HCT116 (cell line): ENCODE data around the gene ZNF561. TPM values are rescaled to one million over a fixed set of nuclear protein-coding genes. Genes with fewer than 3 reads are reported as not detected.
"Not testable (repeated sequence)": the region's sequence is repeated elsewhere in the genome, so short reads cannot be mapped to it uniquely, and the experiment has no call there.

Experiments
- ATAC-seq: fragments of 200-7000 bp; cut with Tn5 transposase; 2 replicates; pipeline ENCODE4 v1.9.1; 2020; ENCODE audit warnings: mild to moderate bottlenecking, moderate library complexity
- BruUV-seq: library from RNA; stranded (reverse); fragments of 400-500 nt; replicated peaks from 2 replicates; lab custom pipeline; 2021; lab: Mats Ljungman, UMichigan
- CTCF ChIA-PET: fragments of 300-600 bp; sonication (Branson Sonifier 250); formaldehyde crosslinking; loops from one replicate; lab custom pipeline; 2021; ENCODE audit warnings: antibody characterized with exemption; lab: Charles Lee
- POLR2A ChIA-PET: fragments of 300-600, 350-600 bp; sonication (Branson Sonifier 250); formaldehyde crosslinking; loops from one replicate; lab custom pipeline; 2021; ENCODE audit warnings: antibody characterized with exemption; lab: Charles Lee
- RAD21 ChIA-PET, 2 experiments: fragments of 300-600 bp; sonication (Branson Sonifier 250); formaldehyde crosslinking; loops; one replicate each; lab custom pipeline; 2023; ENCODE audit warnings: low total read pairs in 2 of 2; ENCODE audit not compliant: uncharacterized antibody in 2 of 2, unreplicated experiment in 2 of 2, low non-redundant PET in 1 of 2; lab: Charles Lee
- DNase-seq: peaks from one replicate; pipeline ENCODE4 v3.0.0-alpha.2; 2010; ENCODE audit warnings: low read depth, low spot score
- H2AFZ ChIP-seq: fragments of 200-600 bp; shearing (Covaris generic), sonication (generic); 2 replicates; pipeline ENCODE4 v1.6.1; 2017; ENCODE audit warnings: low read depth, mixed run types, mixed read lengths, antibody characterized with exemption, low read length; ENCODE audit not compliant: poor library complexity, severe bottlenecking
- H3K27ac ChIP-seq: 2 replicates; pipeline ENCODE4 v1.5.1; 2012; ENCODE audit warnings: low read depth, low read length
- H3K27me3 ChIP-seq: fragments of 200-600 bp; sonication (generic); 2 replicates; pipeline ENCODE4 v1.6.1; 2016; ENCODE audit warnings: mixed run types, low read length, mixed read lengths; ENCODE audit not compliant: insufficient read depth
- H3K36me3 ChIP-seq, 2 experiments: fragments of 200-500 bp in 1 of 2; fragments of 200-600 bp in 1 of 2; sonication (Bioruptor generic) in 1 of 2; sonication (generic) in 1 of 2; 2 replicates each; pipeline versions ENCODE4 v1.5.1 to v1.6.1; 2014 to 2016; ENCODE audit warnings: low read length in 2 of 2, inconsistent platforms in 1 of 2, mixed read lengths in 1 of 2, mixed run types in 1 of 2; ENCODE audit not compliant: insufficient read depth in 2 of 2, control insufficient read depth in 1 of 2
- H3K4me1 ChIP-seq, 2 experiments: fragments of 200-600 bp in 1 of 2; sonication (generic) in 1 of 2; 2 replicates each; pipeline versions ENCODE4 v1.5.1 to v1.6.1; 2012 to 2017; ENCODE audit warnings: low read length in 2 of 2, inconsistent platforms in 1 of 2, mild to moderate bottlenecking in 1 of 2, mixed read lengths in 1 of 2, mixed run types in 1 of 2, moderate library complexity in 1 of 2; ENCODE audit not compliant: insufficient read depth in 2 of 2, control insufficient read depth in 1 of 2
- H3K4me2 ChIP-seq: fragments of 200-600 bp; sonication (generic); 2 replicates; pipeline ENCODE4 v1.6.1; 2017; ENCODE audit warnings: mixed run types, low read length, mixed read lengths
- H3K4me3 ChIP-seq, 2 experiments: fragments of 200-600 bp in 1 of 2; sonication (generic) in 1 of 2; replicated peaks in 1 of 2; 2 replicates each; pipeline ENCODE4 v1.5.1; 2011 to 2016; ENCODE audit warnings: low read length in 2 of 2, control low read depth in 1 of 2, low read depth in 1 of 2, mild to moderate bottlenecking in 1 of 2, mixed read lengths in 1 of 2, mixed run types in 1 of 2
- H3K79me2 ChIP-seq: fragments of 200-600 bp; sonication (generic); 2 replicates; pipeline ENCODE4 v1.6.1; 2017; ENCODE audit warnings: mild to moderate bottlenecking, mixed run types, low read length, moderate library complexity, mixed read lengths; ENCODE audit not compliant: insufficient read depth
- H3K9ac ChIP-seq: fragments of 200-600 bp; sonication (generic); 2 replicates; pipeline ENCODE4 v1.6.1; 2016; ENCODE audit warnings: low read length, mixed read lengths
- H3K9me2 ChIP-seq: fragments of 200-600 bp; sonication (generic), shearing (Covaris generic); 2 replicates; pipeline ENCODE4 v1.6.1; 2017; ENCODE audit warnings: mixed run types, mild to moderate bottlenecking, moderate library complexity; ENCODE audit not compliant: insufficient read depth
- H3K9me3 ChIP-seq, 2 experiments: fragments of 200-500 bp in 1 of 2; fragments of 200-600 bp in 1 of 2; sonication (Bioruptor generic) in 1 of 2; sonication (generic) in 1 of 2; 2 replicates each; pipeline ENCODE4 v1.6.1; 2014 to 2017; ENCODE audit warnings: low read length in 2 of 2, mixed read lengths in 2 of 2, inconsistent platforms in 1 of 2, low read depth in 1 of 2, mild to moderate bottlenecking in 1 of 2, mixed run types in 1 of 2, moderate library complexity in 1 of 2; ENCODE audit not compliant: control insufficient read depth in 1 of 2, insufficient read depth in 1 of 2
- H4K20me1 ChIP-seq: fragments of 200-600 bp; sonication (generic), shearing (Covaris generic); 2 replicates; pipeline ENCODE4 v1.6.1; 2017; ENCODE audit warnings: mixed run types, mild to moderate bottlenecking, moderate library complexity; ENCODE audit not compliant: insufficient read depth
- CBX3 ChIP-seq: IDR thresholded peaks from 2 replicates; pipeline ENCODE4 v1.6.1; 2012; ENCODE audit warnings: low read depth
- CEBPB ChIP-seq: IDR thresholded peaks from 2 replicates; pipeline ENCODE4 v1.6.1; 2012; ENCODE audit warnings: low read depth
- CTCF ChIP-seq, 3 experiments: fragments of 200-600 bp in 1 of 3; sonication (generic) in 1 of 3; IDR thresholded peaks in 2 of 3; conservative IDR thresholded peaks in 1 of 3; 2 replicates each; pipeline ENCODE4 v1.5.1; 2012 to 2017; ENCODE audit warnings: low read depth in 2 of 3, low read length in 2 of 3, antibody characterized with exemption in 1 of 3, borderline replicate concordance in 1 of 3, control low read depth in 1 of 3, mild to moderate bottlenecking in 1 of 3, mixed read lengths in 1 of 3, mixed run types in 1 of 3, moderate library complexity in 1 of 3; ENCODE audit not compliant: insufficient read depth in 1 of 3
- EGR1 ChIP-seq: IDR thresholded peaks from 2 replicates; pipeline ENCODE4 v1.6.1; 2012; ENCODE audit warnings: low read depth
- ELF1 ChIP-seq: IDR thresholded peaks from 2 replicates; pipeline ENCODE4 v1.6.1; 2012; ENCODE audit warnings: low read depth, borderline replicate concordance
- EZH2phosphoT487 ChIP-seq: fragments of 200-600 bp; IDR thresholded peaks from 2 replicates; pipeline ENCODE4 v1.6.1; 2018; ENCODE audit warnings: antibody characterized with exemption, borderline replicate concordance
- POLR2A ChIP-seq: IDR thresholded peaks from 2 replicates; pipeline ENCODE4 v1.7.0; 2011; ENCODE audit warnings: borderline replicate concordance; ENCODE audit not compliant: insufficient read depth, insufficient read length; ENCODE audit errors: extremely low read depth
- POLR2AphosphoS5 ChIP-seq: IDR thresholded peaks from 2 replicates; pipeline ENCODE4 v1.6.1; 2011; ENCODE audit warnings: mild to moderate bottlenecking, low read depth, low read length, moderate library complexity
- SP1 ChIP-seq: IDR thresholded peaks from 2 replicates; pipeline ENCODE4 v1.6.1; 2012; ENCODE audit warnings: low read depth
- YY1 ChIP-seq: IDR thresholded peaks from 2 replicates; pipeline ENCODE4 v1.6.1; 2011; ENCODE audit warnings: low read length, low read depth, moderate library complexity, mild to moderate bottlenecking; ENCODE audit not compliant: insufficient replicate concordance; ENCODE audit errors: extremely low read depth
- ZFX ChIP-seq: fragments of 450-650 bp; IDR thresholded peaks from 2 replicates; pipeline ENCODE4 v1.6.1; 2017
- ZNF274 ChIP-seq: fragments of 200-500 bp; sonication (Bioruptor generic); IDR thresholded peaks from 2 replicates; pipeline ENCODE4 v1.6.1; 2014; ENCODE audit warnings: mild to moderate bottlenecking, low read depth, low read length, inconsistent platforms
- intact Hi-C: fragments of 100-400 bp; cut with micrococcal nuclease; formaldehyde crosslinking; loops from 2 replicates; pipeline ENCODE4 v1.10.0; 2022
- total RNA-seq: library from RNA; stranded (reverse); gene quantifications from one replicate; pipeline ENCODE4 v1.2.1, GENCODE V29; 2021; ENCODE audit not compliant: unreplicated experiment

The ZNF561 gene
- total RNA-seq, 1 experiment from 2014 or later: 31.3 TPM

GRCh38 chr19:9653066-9653555 is 32.1 kb upstream of the ZNF561 start:
- H3K27me3 ChIP-seq, RAD21 ChIA-PET, H3K4me3 ChIP-seq, H2AFZ ChIP-seq, intact Hi-C loops, POLR2A ChIA-PET, ATAC-seq, DNase-seq, H4K20me1 ChIP-seq, CTCF ChIA-PET, H3K27ac ChIP-seq, H3K4me2 ChIP-seq, H3K4me1 ChIP-seq, H3K9me2 ChIP-seq, H3K9ac ChIP-seq: not testable (repeated sequence)
- Histone ChIP-seq H3K36me3 (peaks cover 44 to 76% of the 10 kb centered on the region in 2 experiments), H3K79me2 (peaks cover 76% of the 10 kb centered on the region), H3K9me3 (peaks cover 14 to 34% of the 10 kb centered on the region in 2 experiments; a peak in 3 of 4 replicates)
- TF ChIP-seq ZNF274: peak; percentile 33; the same call in 1 of the 2 replicates
- BruUV-seq: TSS peak; percentile 10

GRCh38 chr19:9651464-9651863 is 30.4 kb upstream of the ZNF561 start:
- BruUV-seq: not testable (repeated sequence)
- peaks cover 73% of the 10 kb centered on the region for H3K79me2 ChIP-seq

GRCh38 chr19:9650345-9650744 is 29.3 kb upstream of the ZNF561 start:
- no TSS peak for BruUV-seq
- DNase-seq (no peak), ATAC-seq (no peak)
- peaks cover 37 to 57% of the 10 kb centered on the region in 2 experiments for H3K36me3 ChIP-seq
- no peaks in the 10 kb centered on the region for H3K4me1 ChIP-seq
- TF ChIP-seq YY1 (no peak), EZH2phosphoT487 (no peak), EGR1 (no peak), SP1 (no peak), CTCF (IDR thresholded peaks at IDR 0.05 in 2 of 3, conservative IDR thresholded peaks at IDR 0.05 in 1 of 3; ENCODE audit: borderline replicate concordance in 1 of 3, insufficient read depth in 1 of 3, low read depth in 2 of 3, low read length in 2 of 3) (no peak), ZFX (no peak), POLR2A (no peak), POLR2AphosphoS5 (no peak), ZNF274 (no peak), ELF1 (no peak), CBX3 (no peak), CEBPB (no peak)
- H3K4me3 ChIP-seq: no peak overlapping the region
- ChIA-PET CTCF (no interaction called here), POLR2A (no interaction called here), RAD21 (no interaction called here)
- H3K9ac ChIP-seq: no peak overlapping the region
- H3K27ac ChIP-seq: no peak overlapping the region
- no peaks in the 10 kb centered on the region for H4K20me1 ChIP-seq
- no peaks in the 10 kb centered on the region for H3K27me3 ChIP-seq
- intact Hi-C loops: no loop called here
- peaks cover 62% of the 10 kb centered on the region for H3K79me2 ChIP-seq
- no peaks in the 10 kb centered on the region for H3K9me2 ChIP-seq
- H3K9me3 ChIP-seq: peaks cover 8 to 36% of the 10 kb centered on the region in 2 experiments; a peak in 3 of 4 replicates
- H3K4me2 ChIP-seq: no peak overlapping the region
- no peak overlapping the region for H2AFZ ChIP-seq

More at GRCh38 chr19:9651464-9651863, 30.4 kb upstream of the ZNF561 start:
- H3K4me3 ChIP-seq, H3K9ac ChIP-seq, intact Hi-C loops, H3K27ac ChIP-seq, RAD21 ChIA-PET, H3K4me1 ChIP-seq, H3K4me2 ChIP-seq, H3K27me3 ChIP-seq, DNase-seq, H4K20me1 ChIP-seq, H3K9me2 ChIP-seq, ATAC-seq, H2AFZ ChIP-seq, POLR2A ChIA-PET, CTCF ChIA-PET: not testable (repeated sequence)
- H3K9me3 ChIP-seq: peaks cover 14 to 34% of the 10 kb centered on the region in 2 experiments; a peak in 3 of 4 replicates
- H3K36me3 ChIP-seq: peaks cover 43 to 65% of the 10 kb centered on the region in 2 experiments
